K562 (cell line): ENCODE results near the gene VAC14. TPM values are rescaled to one million over a fixed set of nuclear protein-coding genes. Genes with fewer than 3 reads are reported as not detected.

Experiments
- ARID2 ChIP-seq: fragments of 450-650 bp; IDR thresholded peaks from 2 replicates; pipeline ENCODE4 v1.6.1; 2017; ENCODE audit warnings: antibody characterized with exemption, mild to moderate bottlenecking
- C11orf30 ChIP-seq: fragments of 450-650 bp; IDR thresholded peaks from 2 replicates; pipeline ENCODE4 v1.6.1; 2016; ENCODE audit warnings: low read depth, mild to moderate bottlenecking
- FOSL1 ChIP-seq: fragments of 200-800 bp; sonication (Bioruptor generic); conservative IDR thresholded peaks from 2 replicates; pipeline ENCODE4 v1.6.1; 2016; ENCODE audit warnings: missing genetic modification characterization, missing compliant biosample characterization
- PBX2 ChIP-seq, 2 experiments: IDR thresholded peaks in 1 of 2; conservative IDR thresholded peaks in 1 of 2; 2 replicates each; pipeline ENCODE4 v1.6.1; 2016; ENCODE audit warnings: low read depth in 2 of 2, mild to moderate bottlenecking in 1 of 2, missing compliant biosample characterization in 1 of 2, missing genetic modification characterization in 1 of 2, moderate library complexity in 1 of 2
- POLR3A ChIP-seq: IDR thresholded peaks from 2 replicates; pipeline ENCODE4 v1.6.1; 2011; ENCODE audit warnings: borderline replicate concordance, mild to moderate bottlenecking, moderate library complexity; ENCODE audit not compliant: insufficient read length, insufficient read depth; ENCODE audit errors: extremely low read depth
- PRMT5 ChIP-seq: sonication (generic); formaldehyde crosslinking; IDR thresholded peaks from 2 replicates; pipeline ENCODE4 v1.5.0; 2020; ENCODE audit warnings: missing genetic modification reagents
- REST ChIP-seq, 2 experiments: fragments of 450-650 bp; formaldehyde crosslinking in 1 of 2; IDR thresholded peaks; 2 replicates each; pipeline versions ENCODE4 v1.4.0 to v1.6.1; 2014 to 2020; ENCODE audit warnings: mild to moderate bottlenecking in 2 of 2, borderline replicate concordance in 1 of 2, low read depth in 1 of 2
- SIX5 ChIP-seq, 2 experiments: IDR thresholded peaks; 2 replicates each; pipeline ENCODE4 v1.6.1; 2011; ENCODE audit warnings: low read length in 2 of 2, borderline replicate concordance in 1 of 2, low read depth in 1 of 2, mild to moderate bottlenecking in 1 of 2, moderate library complexity in 1 of 2; ENCODE audit not compliant: insufficient read depth in 1 of 2
- ZBTB33 ChIP-seq: sonication (generic); formaldehyde crosslinking; IDR thresholded peaks from 2 replicates; pipeline ENCODE4 v1.8.1; 2023; ENCODE audit warnings: mild to moderate bottlenecking, missing genetic modification reagents
- ZNF57 ChIP-seq: fragments of 450-650 bp; formaldehyde crosslinking; IDR thresholded peaks from 2 replicates; pipeline ENCODE4 v1.4.0; 2020; ENCODE audit warnings: mild to moderate bottlenecking, moderate library complexity
- polyA plus RNA-seq, 8 experiments: library from polyadenylated mRNA; depleted of rRNA in 4 of 8; stranded (reverse) in 5 of 8; unstranded in 3 of 8; fragments of >200 nt; fragmentation: Nextera tagmentation in 2 of 8; fragmentation: Illumina TruSeq in 1 of 8; extraction: Ambion mirVana in 2 of 8; extraction: Trizol in 1 of 8; gene quantifications; 2 replicates each; pipeline versions ENCODE4 v1.2.1 to v1.2.3, GENCODE V29; 2011 to 2014; ENCODE audit warnings: inconsistent platforms in 1 of 8, missing spikeins in 1 of 8
- total RNA-seq, 7 experiments: library from RNA; depleted of rRNA in 6 of 7; stranded (reverse); fragments of >200 nt in 6 of 7; fragmentation: Illumina TruSeq in 2 of 7; extraction: Trizol in 2 of 7; gene quantifications; 2 replicates each; pipeline versions ENCODE4 v1.2.1 to v1.2.3, GENCODE V29; 2011 to 2021; ENCODE audit warnings: low replicate concordance in 1 of 7

VAC14 gene
- total and polyA plus RNA-seq, 9 of the 15 experiments (the other 6 are each of a cell fraction or from before 2014, with no cell fraction given): 1.3 to 41.6 (median 26.6) TPM

GRCh38 chr16:70679671-70680494, 121.1 kb downstream of the VAC14 start (continued):
- TF ChIP-seq SIX5 (IDR thresholded peaks at IDR 0.05; ENCODE audit: borderline replicate concordance in 1 of 2, insufficient read depth in 1 of 2, low read depth in 1 of 2, low read length in 2 of 2) (no peak), C11orf30 (no peak), PBX2 (CRISPR knock-in tag; IDR thresholded peaks at IDR 0.05; ENCODE audit: low read depth) (no peak), PBX2 (tag; conservative IDR thresholded peaks at IDR 0.05; ENCODE audit: low read depth) (no peak), ARID2 (no peak), ZBTB33 (CRISPR knock-in tag) (peak; percentile 96), POLR3A (no peak), PRMT5 (CRISPR knock-in tag) (no peak), FOSL1 (tag) (no peak), ZNF57 (CRISPR knock-in tag) (no peak), REST (IDR thresholded peaks at IDR 0.05; ENCODE audit: borderline replicate concordance) (peak; percentile 14; the same call in 1 of the 2 replicates), REST (CRISPR knock-in tag; IDR thresholded peaks at IDR 0.05; ENCODE audit: low read depth) (no peak)
